ENCODE measurements around the gene CYFIP1. TPM values are rescaled to one million over a fixed set of nuclear protein-coding genes. Genes with fewer than 3 reads are reported as not detected.

The CYFIP1 gene
- total and polyA plus RNA-seq, 2 donors from 2014 or later: 32.3 to 143 TPM

- peaks cover 0 to 24% (median 11%) of the 10 kb centered on the region in 3 donors for H3K36me3 ChIP-seq (ENCODE audit: control insufficient read depth in 2 of 3, insufficient read depth in 3 of 3, low read length in 3 of 3)
- DNase-seq (no peak), FAIRE-seq (no peak)
- no peaks in the 10 kb centered on the region for H3K27me3 ChIP-seq (ENCODE audit: control insufficient read depth, insufficient read depth, low read length)
- intact Hi-C loops (cut with DNase I): no loop called here
- no peaks in the 10 kb centered on the region for H3K4me1 ChIP-seq (ENCODE audit: control insufficient read depth in 2 of 3, insufficient read depth in 2 of 3, low read depth in 1 of 3, low read length in 3 of 3)
- H3K27ac ChIP-seq (ENCODE audit: low read depth in 2 of 2, low read length in 2 of 2): no peak overlapping the region
- no peaks in the 10 kb centered on the region for H3K9me3 ChIP-seq (ENCODE audit: control insufficient read depth in 2 of 3, insufficient read depth in 1 of 3, low read length in 3 of 3)
- H3K4me3 ChIP-seq (ENCODE audit: low read length in 3 of 3): no peak overlapping the region
- TF ChIP-seq CTCF (IDR thresholded peaks at IDR 0.05; ENCODE audit: borderline replicate concordance, extremely low read depth, insufficient read depth): no peak
- H3K9ac ChIP-seq (ENCODE audit: low read length in 3 of 3): no peak overlapping the region
Measured at GRCh38 chr15:22887157-22887951, 92.8 kb downstream of the CYFIP1 start.

GRCh38 chr15:22885120-22885519 lies 95.0 kb downstream of the CYFIP1 start:
- FAIRE-seq (no peak), DNase-seq (no peak)
- peaks cover 0 to 33% (median 20%) of the 10 kb centered on the region in 3 donors for H3K36me3 ChIP-seq (ENCODE audit: control insufficient read depth in 2 of 3, insufficient read depth in 3 of 3, low read length in 3 of 3)
- H3K4me3 ChIP-seq (ENCODE audit: low read length in 3 of 3): no peak overlapping the region
- H3K27ac ChIP-seq (ENCODE audit: low read depth in 2 of 2, low read length in 2 of 2): no peak overlapping the region
- H3K27me3 ChIP-seq (ENCODE audit: control insufficient read depth, insufficient read depth, low read length): no peaks in the 10 kb centered on the region
- no peaks in the 10 kb centered on the region for H3K4me1 ChIP-seq (ENCODE audit: control insufficient read depth in 2 of 3, insufficient read depth in 2 of 3, low read depth in 1 of 3, low read length in 3 of 3)
- TF ChIP-seq CTCF (IDR thresholded peaks at IDR 0.05; ENCODE audit: borderline replicate concordance, extremely low read depth, insufficient read depth): no peak
- no peak overlapping the region for H3K9ac ChIP-seq (ENCODE audit: low read length in 3 of 3)
- intact Hi-C loops (cut with DNase I): no loop called here
- no peaks in the 10 kb centered on the region for H3K9me3 ChIP-seq (ENCODE audit: control insufficient read depth in 2 of 3, insufficient read depth in 1 of 3, low read length in 3 of 3)

GRCh38 chr15:22884344-22884743 lies 95.8 kb downstream of the CYFIP1 start:
- H3K27me3 ChIP-seq (ENCODE audit: control insufficient read depth, insufficient read depth, low read length): no peaks in the 10 kb centered on the region
- H3K9me3 ChIP-seq (ENCODE audit: control insufficient read depth in 2 of 3, insufficient read depth in 1 of 3, low read length in 3 of 3): no peaks in the 10 kb centered on the region
- H3K4me1 ChIP-seq (ENCODE audit: control insufficient read depth in 2 of 3, insufficient read depth in 2 of 3, low read depth in 1 of 3, low read length in 3 of 3): no peaks in the 10 kb centered on the region
- no peak overlapping the region for H3K27ac ChIP-seq (ENCODE audit: low read depth in 2 of 2, low read length in 2 of 2)
- H3K4me3 ChIP-seq (ENCODE audit: low read length in 3 of 3): no peak overlapping the region
- DNase-seq (peak in 1 of 5 donors; percentile 11), FAIRE-seq (no peak)
- peak; percentile 17 for TF ChIP-seq CTCF (IDR thresholded peaks at IDR 0.05; ENCODE audit: borderline replicate concordance, extremely low read depth, insufficient read depth)
- intact Hi-C loops (cut with DNase I): no loop called here
- H3K36me3 ChIP-seq (ENCODE audit: control insufficient read depth in 2 of 3, insufficient read depth in 3 of 3, low read length in 3 of 3): peaks cover 0 to 34% (median 21%) of the 10 kb centered on the region in 3 donors
- H3K9ac ChIP-seq (ENCODE audit: low read length in 3 of 3): no peak overlapping the region
